HG03060 (cell line): ENCODE data around the gene POLR3GL.

Source experiments
- ATAC-seq: cut with Tn5 transposase; IDR thresholded peaks from one replicate; pipeline ENCODE4 v1.9.1; 2021; ENCODE audit warnings: low read depth, moderate number of reproducible peaks; ENCODE audit not compliant: unreplicated experiment

POLR3GL gene

GRCh38 chr1:145947551-145947950, 16.9 kb upstream of the POLR3GL start:
- no peak for ATAC-seq

DNA sequence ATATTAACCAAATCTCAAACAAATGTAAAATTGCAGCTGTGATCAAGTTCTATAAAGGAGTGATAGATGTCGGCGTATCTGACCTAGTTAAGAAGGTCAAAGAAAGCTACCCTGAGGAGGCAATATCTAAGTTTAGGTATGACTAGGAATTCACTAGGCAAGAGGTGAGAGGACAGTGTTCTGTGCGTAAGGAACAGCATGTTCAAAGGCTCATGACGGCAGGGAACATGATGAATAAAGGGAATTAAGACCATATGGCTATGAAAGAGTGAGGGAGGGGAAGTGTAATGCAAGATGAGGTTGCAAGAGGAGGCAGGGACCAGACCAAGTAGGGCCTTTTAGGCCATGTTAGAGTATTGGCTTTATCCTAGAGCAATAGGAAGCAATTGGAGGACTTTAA, 15.3 kb upstream of the POLR3GL start:
- no peak for ATAC-seq

DNA sequence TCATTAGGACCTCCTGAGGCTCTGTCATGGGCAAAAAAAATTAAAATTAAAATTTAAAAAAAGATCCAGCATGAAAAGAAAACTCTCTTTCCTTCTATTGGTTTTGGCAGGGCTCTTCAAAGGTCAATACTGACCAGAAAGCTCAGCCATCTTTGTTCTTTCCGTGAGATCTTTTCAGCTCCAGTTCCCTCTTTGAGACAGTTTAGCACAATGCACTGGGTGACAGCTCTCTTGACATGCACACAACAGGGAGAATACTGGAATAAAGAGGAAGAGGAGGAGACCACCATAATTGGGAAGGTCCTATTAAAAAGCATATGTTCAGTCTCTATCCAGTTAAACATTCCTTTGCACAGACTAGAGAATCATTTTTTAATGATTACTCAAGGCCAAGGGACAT, 13.0 kb upstream of the POLR3GL start:
- ATAC-seq: no peak

GRCh38 chr1:145952903-145953302, 11.6 kb upstream of the POLR3GL start:
- ATAC-seq: no peak

- no peak for ATAC-seq
Observed at GRCh38 chr1:145953861-145954260, 10.6 kb upstream of the POLR3GL start.

- no peak for ATAC-seq
Observed at GRCh38 chr1:145955436-145955835, 9.1 kb upstream of the POLR3GL start.

DNA sequence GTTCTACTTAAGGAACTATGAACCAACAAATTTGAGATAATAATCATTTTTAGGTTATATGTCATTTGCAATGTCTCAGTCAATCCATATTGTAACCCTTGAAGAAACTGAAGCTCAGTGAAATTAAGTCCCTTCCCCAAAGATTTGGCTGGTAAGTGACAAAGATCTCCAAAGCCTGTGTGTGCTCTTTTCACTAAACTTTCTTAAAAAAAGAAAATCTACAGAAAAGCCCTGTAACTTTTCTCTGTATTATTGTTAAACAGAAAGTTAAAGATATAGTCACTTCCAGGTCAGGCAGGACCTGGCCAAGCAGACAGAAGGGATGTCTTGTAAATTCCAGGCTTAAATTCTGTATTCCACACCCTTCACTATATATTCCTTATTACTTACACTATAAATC, 8.1 kb upstream of the POLR3GL start:
- no peak for ATAC-seq

GRCh38 chr1:145956781-145957442, 7.6 kb upstream of the POLR3GL start:
- ATAC-seq: no peak

GRCh38 chr1:145957443-145958319, 6.8 kb upstream of the POLR3GL start, which contains the start of gene LIX1L:
Gene LIX1L, minus strand, starts transcription at chr1:145958017. Its CDS starts 90 bp downstream, at chr1:145957927.
- ATAC-seq: peak; percentile 86

DNA sequence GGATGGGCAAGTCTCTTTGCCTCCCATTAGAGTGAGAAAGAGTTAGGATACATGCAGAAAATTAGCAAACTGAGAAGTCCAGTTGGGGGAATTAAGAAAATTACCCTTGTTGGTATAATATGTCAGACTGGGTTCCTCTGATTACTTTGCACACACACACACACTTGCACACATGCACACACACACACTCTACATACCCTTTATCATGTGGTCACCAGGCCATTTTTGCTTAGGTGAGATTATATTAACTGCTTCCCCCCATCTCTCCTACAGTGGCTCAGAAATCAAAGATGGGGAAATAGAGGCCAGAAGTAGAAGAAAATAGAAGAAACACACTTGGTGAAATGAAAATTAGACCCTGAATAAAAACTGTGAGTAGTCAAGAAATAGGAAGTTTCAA, 5.8 kb upstream of the POLR3GL start:
- ATAC-seq: no peak

DNA sequence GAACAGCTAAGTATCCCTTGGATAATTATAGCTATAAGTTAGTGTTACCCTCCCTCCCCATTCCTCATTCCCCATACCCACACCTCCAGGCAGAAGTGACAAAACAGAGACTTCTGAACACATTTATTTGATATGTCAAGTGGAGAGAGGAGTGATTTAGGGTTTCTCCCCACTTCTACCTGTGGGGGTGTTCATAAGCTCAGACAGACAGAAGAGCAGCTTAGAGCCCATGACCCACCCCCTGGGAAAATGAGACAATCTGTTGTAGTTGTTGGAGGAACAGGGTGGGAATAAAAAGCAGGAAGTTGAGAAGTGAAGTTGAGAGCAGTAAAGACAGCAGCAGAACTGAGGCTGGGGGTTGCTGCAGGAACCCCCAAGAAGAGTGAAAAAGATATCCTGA, 5.2 kb upstream of the POLR3GL start:
- no peak for ATAC-seq

DNA sequence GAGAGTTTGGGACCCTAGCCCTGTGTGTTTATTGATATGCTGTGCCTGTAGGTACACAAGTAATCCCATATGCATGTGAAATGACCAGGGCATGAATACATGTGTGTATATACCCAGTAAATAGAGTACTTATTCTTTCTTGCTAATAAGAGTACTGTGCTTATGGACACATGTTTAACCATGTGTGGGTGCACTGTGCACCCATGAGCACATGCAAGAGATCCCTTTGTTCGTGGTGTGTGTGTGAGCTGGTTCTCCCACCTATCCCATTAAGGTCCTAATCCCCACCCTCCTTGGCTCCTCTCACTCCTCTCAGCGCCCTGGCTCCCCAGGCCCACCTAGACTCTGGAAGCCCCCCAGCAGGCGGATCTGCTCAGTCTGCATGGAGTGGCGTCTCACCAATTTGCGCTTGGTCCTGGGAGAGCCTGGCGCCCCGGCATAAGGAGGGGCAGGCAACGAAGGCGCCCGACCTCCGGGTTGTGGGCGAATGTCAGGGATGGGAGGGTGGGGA, 4.5 kb upstream of the POLR3GL start:
- ATAC-seq: no peak

DNA sequence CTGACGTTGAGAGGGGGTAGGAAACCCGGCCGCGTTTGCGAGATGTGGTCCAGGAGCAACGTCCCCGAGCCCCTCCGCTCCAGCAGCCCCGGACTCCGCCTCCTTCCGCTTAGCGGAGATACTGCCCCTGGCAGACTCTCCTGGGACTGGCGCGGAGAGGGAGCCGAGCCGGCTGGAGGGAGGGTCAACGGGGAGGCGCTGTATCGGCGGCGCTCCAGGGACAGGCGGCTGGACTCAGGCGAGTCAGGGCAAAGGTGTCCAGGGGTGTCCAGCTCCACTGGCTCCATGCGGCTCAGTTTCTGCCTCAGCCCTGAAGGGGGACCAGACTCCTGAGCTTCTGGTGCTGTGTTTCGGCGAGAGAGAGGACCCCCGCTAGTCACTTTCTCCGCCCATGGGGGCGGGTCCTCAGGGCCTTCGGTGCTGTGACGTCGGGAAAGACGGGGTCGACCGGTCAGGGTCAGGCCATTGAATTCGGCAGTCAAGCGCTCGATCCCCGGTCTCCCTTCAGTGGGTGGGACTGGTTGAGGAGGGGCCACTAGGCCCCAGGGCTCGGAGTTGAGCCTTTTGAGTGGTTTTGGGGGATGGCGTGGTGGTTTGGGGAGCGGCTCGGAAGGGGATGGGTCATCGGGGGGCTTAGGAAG, 3.9 kb upstream of the POLR3GL start:
- ATAC-seq: no peak

- ATAC-seq: no peak
Observed at GRCh38 chr1:145961109-145961424, 3.4 kb upstream of the POLR3GL start.

DNA sequence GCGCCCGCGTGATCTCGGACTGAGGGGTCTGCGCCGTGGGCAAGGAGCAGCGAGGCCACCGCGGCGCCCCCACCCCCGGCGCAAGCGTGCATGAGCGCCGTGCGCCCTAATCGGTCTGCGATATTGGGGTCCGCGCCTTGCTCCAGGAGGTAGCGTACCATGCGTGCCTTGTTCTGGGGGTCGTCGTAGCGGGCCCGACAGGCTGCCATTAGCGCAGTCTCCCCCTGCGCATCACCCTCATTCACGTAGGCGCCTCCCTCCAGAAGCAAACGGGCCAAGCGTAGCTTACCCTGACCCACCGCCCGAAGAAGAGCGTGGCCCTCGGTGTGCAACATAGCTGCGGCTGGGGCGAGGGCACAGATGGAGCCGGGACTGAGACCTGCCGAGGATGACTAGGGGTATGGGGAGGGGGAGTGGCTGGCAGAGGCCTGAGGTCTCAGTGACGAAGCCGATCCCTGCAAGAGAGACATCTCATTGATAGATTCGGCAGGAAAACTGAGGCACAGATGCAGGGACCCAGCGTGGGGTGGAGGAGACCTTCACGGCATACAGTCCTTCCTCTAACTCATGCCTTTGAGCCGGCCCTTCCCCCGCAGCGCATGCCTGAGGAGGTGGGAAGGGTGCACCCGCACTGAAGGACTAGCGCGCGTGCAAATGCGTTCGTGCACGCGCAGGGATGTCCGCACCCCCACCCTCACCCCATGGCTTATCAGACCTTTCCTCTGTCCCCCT, 2.9 kb upstream of the POLR3GL start:
- no peak for ATAC-seq

GRCh38 chr1:145962157-145963102, 2.1 kb upstream of the POLR3GL start:
- ATAC-seq: no peak

DNA sequence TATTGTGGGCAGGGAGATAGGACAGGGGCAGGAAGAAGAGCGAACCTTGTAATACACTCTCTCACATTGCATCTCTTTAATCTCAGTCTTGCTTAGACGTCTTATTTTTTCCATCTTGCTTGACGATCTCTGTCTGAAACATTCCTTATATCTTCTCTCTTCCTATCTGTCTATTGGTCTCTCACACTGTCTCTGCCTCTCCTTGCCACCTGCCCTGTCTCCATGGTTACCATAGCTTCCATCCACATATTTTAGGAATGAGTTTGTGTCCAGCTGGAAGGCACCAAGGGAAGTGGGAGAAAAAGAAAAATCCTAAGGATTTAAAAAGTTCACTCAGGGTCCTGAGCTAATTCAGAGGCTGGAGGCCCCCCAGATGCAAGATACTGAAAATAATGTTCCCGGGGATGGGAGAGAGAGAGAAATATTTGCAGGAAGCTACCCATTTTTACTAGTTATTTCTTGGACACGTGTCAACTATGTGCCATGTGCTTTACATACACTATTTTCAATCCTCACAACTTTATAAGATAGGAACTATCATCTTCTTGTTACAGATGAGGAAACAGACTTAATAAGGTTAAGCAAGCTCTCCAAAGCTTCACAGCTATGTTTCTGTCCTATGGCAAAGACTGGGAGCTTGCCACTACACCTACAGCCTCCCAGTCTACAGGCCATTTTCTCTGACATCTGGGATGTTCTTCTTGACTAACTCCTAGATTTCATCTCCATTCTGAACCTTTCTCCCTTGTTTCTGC, 1.0 kb upstream of the POLR3GL start:
- ATAC-seq: no peak

DNA sequence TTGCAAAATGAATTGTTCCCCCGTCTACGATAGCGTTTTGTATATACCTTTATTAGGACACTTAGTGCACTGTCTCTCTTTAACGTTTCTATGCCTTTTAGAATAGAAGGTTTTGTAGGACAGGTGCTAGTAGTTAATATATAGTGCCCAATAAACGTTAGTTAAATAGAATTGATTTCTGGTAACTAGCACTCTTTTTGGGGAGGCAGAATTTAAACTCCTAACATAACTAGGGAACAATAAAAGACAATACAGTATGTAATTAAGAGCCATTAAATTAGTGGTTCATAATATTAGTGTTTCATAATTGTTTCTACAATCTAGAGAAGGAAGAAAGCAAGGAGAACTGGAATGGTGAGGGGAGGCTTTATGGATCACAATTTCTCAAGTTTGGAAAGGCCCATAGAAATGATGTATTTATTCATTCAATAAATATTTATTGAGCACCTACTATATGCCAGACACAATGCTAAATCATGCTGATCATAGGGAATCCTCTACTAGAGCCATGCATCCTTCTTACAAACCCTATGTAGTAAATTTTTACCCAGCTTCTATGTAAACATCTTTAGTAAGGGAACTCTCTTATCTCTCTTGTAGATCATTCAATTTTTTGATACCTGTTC, 742 bp downstream of the POLR3GL start:
- ATAC-seq: no peak
